Measurements from ENCODE around the gene FADD. TPM values are rescaled to one million over a fixed set of nuclear protein-coding genes. Genes with fewer than 3 reads are reported as not detected.
"Not testable (repeated sequence)": the region's sequence is repeated elsewhere in the genome, so short reads cannot be mapped to it uniquely, and the experiment has no call there.

Gene FADD
- total RNA-seq, 4 donors from 2014 or later = 23.9 to 34.5 (median 25.1) TPM

DNA sequence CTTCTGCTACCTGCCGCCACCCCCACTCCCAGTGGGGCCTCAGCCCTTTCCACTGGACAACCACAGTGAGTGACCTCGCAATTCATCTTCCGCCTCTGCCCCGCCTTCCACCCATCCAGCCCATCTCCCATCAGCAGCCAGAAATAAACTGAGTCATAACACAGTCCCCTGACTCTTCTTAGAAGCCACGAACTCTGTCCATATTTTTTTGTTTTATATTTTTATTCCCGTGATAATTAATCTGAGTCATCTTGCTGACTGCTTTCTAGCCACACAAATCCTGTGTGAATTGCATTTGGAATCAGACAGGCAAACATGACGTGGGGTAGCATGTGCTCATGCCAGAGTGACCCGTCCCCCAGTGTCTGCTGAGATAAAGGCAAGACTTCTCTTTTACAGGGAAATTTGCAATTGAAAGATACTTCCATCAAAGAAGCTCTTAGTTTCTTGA is 7.0 kb downstream of the FADD start:
- Histone ChIP-seq H3K9me3 (no peaks in the 10 kb centered on the region), H3K4me3 (no peak overlapping the region), H3K27ac (peak overlapping the region in 2 of 4 donors; percentile 34 to 53), H3K27me3 (no peaks in the 10 kb centered on the region), H3K36me3 (peaks cover 0 to 37% (median 7%) of the 10 kb centered on the region in 3 donors), H3K4me1 (peaks cover 0 to 17% (median 1%) of the 10 kb centered on the region in 4 donors)
- WGBS, 2 donors = 45 to 51% methylated on average over 8 of the region's 8 CpGs
- TF ChIP-seq EP300 (IDR thresholded peaks at IDR 0.05) = peak in 1 of 2 donors; percentile 29
- TF ChIP-seq, protein P1, sequence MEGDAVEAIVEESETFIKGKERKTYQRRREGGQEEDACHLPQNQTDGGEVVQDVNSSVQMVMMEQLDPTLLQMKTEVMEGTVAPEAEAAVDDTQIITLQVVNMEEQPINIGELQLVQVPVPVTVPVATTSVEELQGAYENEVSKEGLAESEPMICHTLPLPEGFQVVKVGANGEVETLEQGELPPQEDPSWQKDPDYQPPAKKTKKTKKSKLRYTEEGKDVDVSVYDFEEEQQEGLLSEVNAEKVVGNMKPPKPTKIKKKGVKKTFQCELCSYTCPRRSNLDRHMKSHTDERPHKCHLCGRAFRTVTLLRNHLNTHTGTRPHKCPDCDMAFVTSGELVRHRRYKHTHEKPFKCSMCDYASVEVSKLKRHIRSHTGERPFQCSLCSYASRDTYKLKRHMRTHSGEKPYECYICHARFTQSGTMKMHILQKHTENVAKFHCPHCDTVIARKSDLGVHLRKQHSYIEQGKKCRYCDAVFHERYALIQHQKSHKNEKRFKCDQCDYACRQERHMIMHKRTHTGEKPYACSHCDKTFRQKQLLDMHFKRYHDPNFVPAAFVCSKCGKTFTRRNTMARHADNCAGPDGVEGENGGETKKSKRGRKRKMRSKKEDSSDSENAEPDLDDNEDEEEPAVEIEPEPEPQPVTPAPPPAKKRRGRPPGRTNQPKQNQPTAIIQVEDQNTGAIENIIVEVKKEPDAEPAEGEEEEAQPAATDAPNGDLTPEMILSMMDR (IDR thresholded peaks at IDR 0.05) = no peak
- no peak for DNase-seq (ENCODE audit: low spot score in 2 of 2)

DNA sequence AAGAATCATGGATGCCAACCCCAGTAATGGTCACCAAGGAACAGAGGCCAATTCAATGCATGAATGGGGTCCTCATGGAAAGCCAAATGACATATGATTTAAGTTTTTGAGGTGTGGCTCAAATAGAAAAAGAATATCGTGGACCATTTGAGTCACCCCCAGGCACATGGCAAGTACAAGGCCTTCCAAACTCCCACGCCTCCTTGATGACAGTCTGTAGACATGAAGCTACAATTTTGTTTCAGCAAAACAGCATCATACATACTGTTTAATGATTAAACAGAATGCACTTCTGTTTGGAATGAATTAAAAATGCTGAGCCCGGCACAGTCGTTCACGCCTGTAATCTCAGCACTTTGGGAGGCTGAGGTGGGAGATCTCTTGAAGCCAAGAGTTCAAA is 7.4 kb downstream of the FADD start:
- H3K27ac ChIP-seq = peak overlapping the region in 1 of 4 donors; percentile 53
- 55 to 60% methylated on average over 5 of the region's 5 CpGs for WGBS, 2 donors
- no peaks in the 10 kb centered on the region for H3K27me3 ChIP-seq
- no peak overlapping the region for H3K4me3 ChIP-seq
- no peak for DNase-seq (ENCODE audit: low spot score in 2 of 2)
- no peaks in the 10 kb centered on the region for H3K9me3 ChIP-seq
- H3K36me3 ChIP-seq = peaks cover 0 to 37% (median 7%) of the 10 kb centered on the region in 3 donors
- no peak for TF ChIP-seq POLR2A (IDR thresholded peaks at IDR 0.05)
- TF ChIP-seq, protein P1 (IDR thresholded peaks at IDR 0.05) = no peak
- TF ChIP-seq EP300 (IDR thresholded peaks at IDR 0.05) = no peak
- H3K4me1 ChIP-seq = peaks cover 0 to 12% (median 0%) of the 10 kb centered on the region in 4 donors

- peaks cover 0 to 21% (median 0%) of the 10 kb centered on the region in 3 donors for H3K36me3 ChIP-seq
- no peaks in the 10 kb centered on the region for H3K9me3 ChIP-seq
- peaks cover 0 to 7% (median 0%) of the 10 kb centered on the region in 4 donors for H3K4me1 ChIP-seq
- H3K27me3 ChIP-seq = no peaks in the 10 kb centered on the region
- no peak for TF ChIP-seq POLR2A (IDR thresholded peaks at IDR 0.05)
- TF ChIP-seq, protein P1 (IDR thresholded peaks at IDR 0.05) = no peak
- TF ChIP-seq EP300 (IDR thresholded peaks at IDR 0.05) = no peak
- DNase-seq (ENCODE audit: low spot score in 2 of 2) = no peak
- 67 to 76% methylated on average over 7 to 13 of the region's 13 CpGs for WGBS, 2 donors
- H3K27ac ChIP-seq = no peak overlapping the region
- H3K4me3 ChIP-seq = peak overlapping the region in 1 of 4 donors; percentile 15
These were observed 9.2 kb downstream of the FADD start for GRCh38 chr11:70212227-70212811.

- H3K27me3 ChIP-seq; H3K4me3 ChIP-seq; H3K27ac ChIP-seq; H3K4me1 ChIP-seq; DNase-seq (ENCODE audit: low spot score in 2 of 2); H3K9me3 ChIP-seq; H3K36me3 ChIP-seq: not testable (repeated sequence)
- 78 to 89% methylated on average over 5 of the region's 5 CpGs for WGBS, 2 donors
These were observed 14.3 kb downstream of the FADD start for GRCh38 chr11:70217388-70217787.

DNA sequence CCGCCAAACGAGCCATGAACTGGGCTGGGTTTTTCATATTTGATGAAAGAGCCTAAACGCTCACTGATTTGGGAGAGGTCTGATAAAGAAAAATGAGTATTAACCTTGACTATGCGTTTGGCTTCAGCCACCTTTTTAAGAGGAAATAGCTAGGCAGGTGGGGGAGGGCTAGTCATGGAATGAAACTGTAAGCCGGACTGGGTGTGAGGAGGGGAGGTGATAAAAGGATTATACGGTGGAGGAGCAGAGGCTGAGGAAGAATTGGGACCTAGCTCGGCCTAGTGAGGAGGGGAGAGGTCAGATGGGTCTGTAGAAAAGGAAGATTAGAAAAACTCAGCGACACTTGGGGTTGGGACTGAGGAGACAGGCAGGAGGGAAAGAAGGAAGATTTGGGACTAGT is 15.0 kb downstream of the FADD start:
- not testable (repeated sequence) for H3K9me3 ChIP-seq; H3K36me3 ChIP-seq; H3K27me3 ChIP-seq; DNase-seq (ENCODE audit: low spot score in 2 of 2); H3K27ac ChIP-seq; H3K4me1 ChIP-seq; H3K4me3 ChIP-seq
- WGBS, 2 donors = 61 to 63% methylated on average over 8 of the region's 8 CpGs

- Histone ChIP-seq H3K27me3 (no peaks in the 10 kb centered on the region), H3K4me3 (no peak overlapping the region), H3K4me1 (no peaks in the 10 kb centered on the region), H3K27ac (no peak overlapping the region), H3K36me3 (no peaks in the 10 kb centered on the region), H3K9me3 (no peaks in the 10 kb centered on the region)
- WGBS, 2 donors = 82 to 83% methylated on average over 3 of the region's 3 CpGs
- DNase-seq (ENCODE audit: low spot score in 2 of 2) = no peak
- TF ChIP-seq POLR2A (IDR thresholded peaks at IDR 0.05) = no peak
- TF ChIP-seq EP300 (IDR thresholded peaks at IDR 0.05) = no peak
- TF ChIP-seq, protein P1 (IDR thresholded peaks at IDR 0.05) = no peak
These were observed 17.0 kb downstream of the FADD start for GRCh38 chr11:70220136-70220535.

All from tibial nerve (tissue), 4 donors.